Measurements from ENCODE around the gene CIRBP. TPM values are rescaled to one million over a fixed set of nuclear protein-coding genes. Genes with fewer than 3 reads are reported as not detected.

CIRBP gene
- total RNA-seq, 2 experiments from 2014 or later = 167 to 183 TPM

DNA sequence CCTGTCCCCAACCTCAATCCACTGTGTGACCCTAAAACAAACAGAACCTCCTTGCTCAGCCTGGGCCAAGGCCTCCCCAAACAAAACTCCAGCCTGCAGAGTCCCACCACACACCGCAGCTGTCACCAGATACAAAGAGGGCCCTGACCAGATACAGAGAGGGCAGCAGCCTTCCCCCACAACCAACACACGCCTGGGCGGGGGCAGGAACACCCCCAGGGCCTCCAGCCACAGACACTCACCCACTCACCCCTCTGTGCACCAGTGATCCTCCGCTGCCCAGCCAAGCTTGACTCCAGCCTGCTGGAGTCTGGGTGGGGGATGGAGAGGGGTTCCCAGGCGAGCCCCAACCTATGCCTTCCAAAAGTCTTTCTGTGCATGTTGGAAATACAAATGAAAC, 5.9 kb upstream of the CIRBP start:
- Mint-ChIP-seq H3K4me1 (ENCODE audit: low read depth) (peaks cover 51% of the 10 kb centered on the region), H3K27ac (peak overlapping the region; percentile 8), H3K9me3 (no peaks in the 10 kb centered on the region), H3K36me3 (ENCODE audit: low read depth) (peaks cover 6% of the 10 kb centered on the region), H3K4me3 (peak overlapping the region; percentile 49), H3K27me3 (ENCODE audit: low read depth) (no peaks in the 10 kb centered on the region)
- no peak for DNase-seq
- CTCF ChIA-PET = interaction anchor here (11.1 kb wide), 1 partner anchor 19 kb away, joined by 233 read pairs; the partner anchor contains the start of gene ATP5F1D
- intact Hi-C loops (cut with micrococcal nuclease) = loop anchor here (5.0 kb wide), 1 partner anchor 651 kb away; no protein-coding TSS in a partner anchor

DNA sequence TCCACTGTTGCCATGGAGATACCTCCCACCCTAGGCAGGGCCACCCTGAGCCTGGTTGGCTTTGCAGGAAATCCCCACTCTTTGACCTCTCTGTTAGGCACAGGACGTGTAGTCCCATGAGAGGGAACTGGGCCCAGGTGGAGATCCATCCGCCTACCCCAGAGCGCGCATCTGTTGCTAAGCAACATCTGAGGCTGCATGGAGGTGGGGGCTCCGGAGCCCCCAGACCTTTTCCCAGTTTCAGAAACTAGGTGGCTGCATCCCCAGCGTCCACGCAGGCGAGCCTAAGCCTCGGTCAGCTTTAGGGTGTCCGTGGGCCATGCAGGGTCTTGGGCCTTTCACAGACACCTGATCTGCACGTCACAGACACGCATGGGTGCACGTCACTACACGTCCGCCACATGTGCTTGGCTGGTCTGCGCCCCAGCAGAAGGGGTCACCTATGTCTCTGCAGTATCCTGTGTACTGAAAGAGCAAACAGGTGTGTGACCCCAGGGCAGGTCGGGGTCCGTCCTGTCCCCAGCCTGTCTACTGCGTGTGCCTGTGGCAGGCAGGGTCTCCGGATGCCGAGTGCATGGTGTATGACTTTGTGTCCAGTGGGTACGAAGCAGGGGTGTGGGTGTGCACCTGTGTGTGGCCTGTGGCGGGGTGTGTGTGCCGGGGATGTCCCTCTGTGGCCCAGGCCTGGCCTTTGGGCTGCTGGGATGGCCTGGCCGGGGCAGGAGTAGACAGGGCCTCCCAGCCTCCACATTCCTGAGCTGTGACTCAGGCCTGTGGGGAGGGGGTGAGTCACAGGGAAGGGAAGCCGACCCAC, 4.1 kb upstream of the CIRBP start:
- Mint-ChIP-seq H3K27me3 (ENCODE audit: low read depth) (no peaks in the 10 kb centered on the region), H3K4me3 (peak overlapping the region; percentile 38), H3K4me1 (ENCODE audit: low read depth) (peaks cover 45% of the 10 kb centered on the region), H3K27ac (no peak overlapping the region), H3K9me3 (no peaks in the 10 kb centered on the region), H3K36me3 (ENCODE audit: low read depth) (peaks cover 8% of the 10 kb centered on the region)
- CTCF ChIA-PET = interaction anchor here (1.6 to 11.1 kb wide), 2 partner anchors 12 to 21 kb away, joined by 13 to 233 read pairs; partner anchors contain the start of gene ATP5F1D
- intact Hi-C loops (cut with micrococcal nuclease) = loop anchor here (5.0 kb wide), 2 partner anchors 603 to 653 kb away; partner anchors contain the start of gene RNF126
- no peak for DNase-seq

DNA sequence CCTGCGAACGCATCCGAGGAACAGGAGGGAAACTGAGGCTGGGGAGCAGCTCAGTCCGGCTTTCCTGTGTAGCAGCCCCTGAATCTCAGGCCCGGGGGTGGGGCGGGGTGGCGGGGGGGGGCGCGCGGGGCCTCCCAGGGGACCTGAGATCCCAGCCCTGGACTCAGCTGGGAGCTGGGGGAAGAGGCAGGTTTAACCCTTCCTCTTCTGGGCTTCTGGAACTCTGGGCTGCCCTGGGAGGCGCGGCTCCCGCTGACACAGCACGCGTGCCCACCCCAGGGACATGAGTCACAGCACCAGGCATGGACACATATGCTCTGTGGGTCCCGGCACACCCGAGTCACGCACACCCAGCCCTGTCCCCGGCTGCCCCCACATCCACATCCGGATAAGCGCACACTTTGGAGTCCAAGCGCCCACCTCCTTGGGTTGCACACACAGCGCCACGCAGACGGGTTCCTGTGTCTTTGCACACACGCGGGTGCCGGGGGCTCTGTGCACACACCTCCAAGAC, 3.5 kb upstream of the CIRBP start:
- H3K27me3 Mint-ChIP-seq (ENCODE audit: low read depth) = no peaks in the 10 kb centered on the region
- CTCF ChIA-PET = interaction anchor here (1.6 to 11.1 kb wide), 3 partner anchors 10 to 22 kb away, joined by 4 to 233 read pairs (median 13); partner anchors contain the start of genes ATP5F1D and FAM174C
- no peak overlapping the region for H3K27ac Mint-ChIP-seq
- peak; percentile 42 for DNase-seq
- peaks cover 15% of the 10 kb centered on the region for H3K36me3 Mint-ChIP-seq (ENCODE audit: low read depth)
- H3K4me1 Mint-ChIP-seq (ENCODE audit: low read depth) = peaks cover 51% of the 10 kb centered on the region
- no peaks in the 10 kb centered on the region for H3K9me3 Mint-ChIP-seq
- no peak overlapping the region for H3K4me3 Mint-ChIP-seq
- intact Hi-C loops (cut with micrococcal nuclease) = loop anchor here (1.0 to 5.0 kb wide), 2 partner anchors 21 to 603 kb away; partner anchors contain the start of gene RNF126

DNA sequence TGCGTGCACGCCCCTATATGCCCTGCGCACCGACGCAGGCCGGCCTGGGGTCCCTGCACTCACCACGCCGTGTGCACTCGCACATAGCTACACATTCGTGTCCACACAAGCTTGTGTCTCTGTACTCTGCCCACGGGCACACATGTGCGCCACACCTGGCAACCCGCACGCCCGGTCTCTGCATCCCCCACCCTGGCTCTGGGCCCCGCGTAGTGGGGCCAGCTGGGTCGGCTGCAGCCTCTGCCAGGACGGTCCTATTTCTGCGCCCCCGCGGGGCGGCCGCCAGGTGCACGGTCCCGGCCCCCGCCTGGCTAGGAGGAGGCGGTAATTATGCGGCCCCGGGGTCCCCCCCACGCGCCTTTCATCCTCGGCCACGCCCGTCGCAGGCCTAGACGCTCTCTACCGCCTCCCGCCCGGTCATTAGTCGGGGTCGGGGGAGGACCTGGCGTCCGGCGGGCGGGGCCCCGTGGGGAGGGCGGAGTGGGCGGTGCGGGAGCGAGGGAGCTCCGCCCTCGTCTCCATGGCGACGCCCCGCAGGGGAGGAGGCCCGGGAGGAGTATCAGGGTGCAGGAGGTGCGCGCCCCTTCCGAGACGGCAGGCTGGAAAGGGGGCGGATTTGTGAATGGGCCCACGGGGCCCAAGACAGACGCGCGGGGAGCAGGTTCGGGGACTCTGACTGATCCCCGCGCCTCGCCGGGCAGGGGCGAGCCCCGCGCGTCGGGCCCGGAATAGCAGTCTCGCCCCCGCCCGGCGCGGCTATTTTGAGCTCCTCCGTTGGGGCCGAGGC, 2.8 kb upstream of the CIRBP start:
- Mint-ChIP-seq H3K36me3 (ENCODE audit: low read depth) (peaks cover 21% of the 10 kb centered on the region), H3K9me3 (no peaks in the 10 kb centered on the region), H3K4me1 (ENCODE audit: low read depth) (peaks cover 57% of the 10 kb centered on the region), H3K27me3 (ENCODE audit: low read depth) (no peaks in the 10 kb centered on the region), H3K27ac (no peak overlapping the region), H3K4me3 (peak overlapping the region; percentile 21)
- CTCF ChIA-PET = interaction anchor here (0.7 to 11.1 kb wide), 10 partner anchors 9 to 91 kb away, joined by 3 to 233 read pairs (median 4); partner anchors contain the start of genes ATP5F1D and FAM174C
- intact Hi-C loops (cut with micrococcal nuclease) = loop anchor here (1.0 to 5.0 kb wide), 2 partner anchors 22 to 604 kb away; partner anchors contain the start of gene RNF126
- peak; percentile 81 for DNase-seq

DNA sequence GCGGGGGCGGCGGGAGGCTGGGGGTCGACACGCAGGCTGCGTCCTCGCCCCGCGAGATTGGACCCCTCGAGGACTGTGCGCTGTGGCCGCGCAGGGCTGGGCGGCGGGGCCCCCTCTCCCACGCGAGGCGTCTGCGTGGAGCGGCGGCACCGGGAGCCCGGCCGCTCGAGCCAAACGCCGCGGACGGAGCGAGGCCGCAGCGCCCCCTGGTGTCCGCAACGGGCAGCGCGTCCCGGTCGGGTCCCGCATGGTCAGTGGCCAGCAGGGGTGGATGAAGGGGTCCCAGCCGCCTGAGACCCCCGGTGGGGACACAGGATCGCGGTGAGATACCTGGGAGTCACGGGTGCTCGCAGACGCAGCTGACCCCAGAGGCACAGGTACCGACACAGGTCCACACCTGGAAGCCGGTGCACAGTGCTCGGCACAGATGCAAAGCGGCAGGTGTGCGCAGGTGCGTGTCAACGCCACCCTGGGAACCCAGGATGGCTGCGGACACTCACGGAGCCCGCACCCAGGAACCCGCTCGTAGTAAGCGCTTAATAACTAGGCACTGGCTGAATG, 2.1 kb upstream of the CIRBP start:
- CTCF ChIA-PET = interaction anchor here (0.6 to 11.1 kb wide), 13 partner anchors 8 to 910 kb away, joined by 3 to 233 read pairs (median 4); partner anchors contain the start of genes ATP5F1D and FAM174C
- DNase-seq = peak; percentile 65

DNA sequence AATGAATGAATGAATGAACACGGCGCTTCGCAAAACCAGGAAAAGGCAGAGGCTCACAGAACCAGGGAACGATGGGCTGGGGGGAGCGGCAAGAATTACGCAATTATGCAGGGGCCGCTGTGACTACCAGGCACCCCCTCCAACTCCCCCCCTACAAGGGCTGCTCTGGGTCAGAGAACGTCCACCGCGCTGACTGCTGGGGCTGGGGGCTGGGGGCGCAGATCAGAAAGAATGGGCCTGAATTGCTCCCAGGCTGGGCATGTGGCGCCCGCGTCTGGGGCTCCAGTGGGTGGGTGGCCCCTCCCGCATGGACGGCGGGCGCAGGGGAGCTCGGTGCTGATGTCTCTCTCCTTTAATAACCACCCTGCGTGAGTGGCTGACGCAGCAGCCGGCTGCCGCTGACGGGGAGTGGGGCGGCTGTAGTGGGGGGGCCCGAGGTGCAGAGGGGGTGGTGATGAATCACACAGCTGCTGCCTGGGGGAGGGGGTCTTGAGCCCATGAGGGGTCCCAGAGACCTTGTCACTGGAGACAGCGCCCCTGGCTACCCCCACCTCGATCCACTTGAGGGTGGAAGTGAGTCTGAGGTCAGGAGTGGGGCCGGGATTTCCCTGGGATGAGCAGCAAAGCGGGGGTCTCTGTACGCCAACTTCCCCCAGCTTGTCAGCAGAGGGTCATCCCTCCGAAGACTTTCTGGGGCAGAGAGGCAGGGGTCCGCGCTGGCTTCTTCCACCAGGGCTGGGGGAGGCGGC, 1.5 kb upstream of the CIRBP start:
- peaks cover 59% of the 10 kb centered on the region for H3K4me1 Mint-ChIP-seq (ENCODE audit: low read depth)
- DNase-seq = no peak
- intact Hi-C loops (cut with micrococcal nuclease) = loop anchor here (5.0 kb wide), 1 partner anchor 605 kb away; the partner anchor contains the start of gene RNF126
- H3K9me3 Mint-ChIP-seq = no peaks in the 10 kb centered on the region
- H3K36me3 Mint-ChIP-seq (ENCODE audit: low read depth) = peaks cover 33% of the 10 kb centered on the region
- CTCF ChIA-PET = interaction anchor here (0.6 to 11.1 kb wide), 6 partner anchors 15 to 910 kb away, joined by 3 to 233 read pairs (median 4); partner anchors contain the start of gene ATP5F1D
- H3K27me3 Mint-ChIP-seq (ENCODE audit: low read depth) = no peaks in the 10 kb centered on the region
- H3K4me3 Mint-ChIP-seq = peak overlapping the region; percentile 39
- H3K27ac Mint-ChIP-seq = no peak overlapping the region

More for the DNA sequence above, 2.1 kb upstream of the CIRBP start:
- Mint-ChIP-seq H3K9me3 (no peaks in the 10 kb centered on the region), H3K4me3 (peak overlapping the region; percentile 39), H3K27me3 (ENCODE audit: low read depth) (no peaks in the 10 kb centered on the region), H3K4me1 (ENCODE audit: low read depth) (peaks cover 57% of the 10 kb centered on the region), H3K27ac (no peak overlapping the region), H3K36me3 (ENCODE audit: low read depth) (peaks cover 28% of the 10 kb centered on the region)
- intact Hi-C loops (cut with micrococcal nuclease) = loop anchor here (1.0 to 5.0 kb wide), 2 partner anchors 23 to 605 kb away; partner anchors contain the start of gene RNF126

DNA sequence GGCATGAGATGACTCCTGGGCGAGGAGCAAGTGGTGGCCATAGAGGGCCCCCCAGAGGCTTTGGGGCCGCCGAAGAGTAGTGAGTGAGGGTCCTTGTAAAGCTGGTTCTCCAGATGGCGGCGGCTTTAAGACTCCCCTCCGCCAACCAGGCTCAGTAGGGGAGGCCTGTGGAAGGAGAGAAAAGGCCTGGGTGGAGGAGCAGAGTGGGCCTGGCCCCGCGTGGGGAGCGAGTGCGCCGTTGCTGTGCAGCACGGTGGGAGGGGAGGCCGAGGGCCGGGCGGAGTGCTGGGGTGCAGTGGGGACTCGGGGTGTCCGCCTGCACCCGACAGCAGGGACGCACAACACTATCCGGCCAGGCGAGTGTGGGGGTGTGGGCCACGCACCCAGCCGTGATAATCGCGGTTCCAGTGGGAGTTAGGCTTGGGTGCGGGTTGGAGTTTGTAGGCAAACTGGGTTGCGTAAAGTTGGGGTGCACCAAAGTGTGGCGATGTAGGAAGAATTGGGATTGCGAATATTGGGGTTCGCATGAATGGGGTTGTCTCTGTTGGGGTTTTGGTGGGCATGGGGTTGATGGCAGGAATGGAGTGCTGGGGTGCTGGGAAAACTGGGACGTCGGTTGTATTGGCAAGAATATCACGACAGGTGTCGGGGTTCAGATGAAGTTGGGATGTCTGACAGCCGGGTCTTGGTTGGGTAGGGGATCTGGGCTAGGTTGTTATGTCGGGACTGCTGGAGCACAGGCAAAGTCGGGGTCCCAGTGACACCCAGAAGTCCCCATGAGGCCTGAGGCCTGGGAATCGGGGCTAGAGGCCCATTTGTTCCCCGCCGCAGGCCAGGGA, 687 bp upstream of the CIRBP start:
- DNase-seq = no peak
- CTCF ChIA-PET = interaction anchor here (0.6 to 11.1 kb wide), 5 partner anchors 9 to 194 kb away, joined by 3 to 233 read pairs (median 3); partner anchors contain the start of gene ATP5F1D
- Mint-ChIP-seq H3K9me3 (no peaks in the 10 kb centered on the region), H3K36me3 (ENCODE audit: low read depth) (peaks cover 39% of the 10 kb centered on the region), H3K27me3 (ENCODE audit: low read depth) (no peaks in the 10 kb centered on the region), H3K27ac (no peak overlapping the region), H3K4me1 (ENCODE audit: low read depth) (peaks cover 59% of the 10 kb centered on the region), H3K4me3 (peak overlapping the region; percentile 70)
- intact Hi-C loops (cut with micrococcal nuclease) = loop anchor here (1.0 to 5.0 kb wide), 5 partner anchors 7 to 606 kb away; partner anchors contain the start of genes PTBP1, RNF126 and STK11

DNA sequence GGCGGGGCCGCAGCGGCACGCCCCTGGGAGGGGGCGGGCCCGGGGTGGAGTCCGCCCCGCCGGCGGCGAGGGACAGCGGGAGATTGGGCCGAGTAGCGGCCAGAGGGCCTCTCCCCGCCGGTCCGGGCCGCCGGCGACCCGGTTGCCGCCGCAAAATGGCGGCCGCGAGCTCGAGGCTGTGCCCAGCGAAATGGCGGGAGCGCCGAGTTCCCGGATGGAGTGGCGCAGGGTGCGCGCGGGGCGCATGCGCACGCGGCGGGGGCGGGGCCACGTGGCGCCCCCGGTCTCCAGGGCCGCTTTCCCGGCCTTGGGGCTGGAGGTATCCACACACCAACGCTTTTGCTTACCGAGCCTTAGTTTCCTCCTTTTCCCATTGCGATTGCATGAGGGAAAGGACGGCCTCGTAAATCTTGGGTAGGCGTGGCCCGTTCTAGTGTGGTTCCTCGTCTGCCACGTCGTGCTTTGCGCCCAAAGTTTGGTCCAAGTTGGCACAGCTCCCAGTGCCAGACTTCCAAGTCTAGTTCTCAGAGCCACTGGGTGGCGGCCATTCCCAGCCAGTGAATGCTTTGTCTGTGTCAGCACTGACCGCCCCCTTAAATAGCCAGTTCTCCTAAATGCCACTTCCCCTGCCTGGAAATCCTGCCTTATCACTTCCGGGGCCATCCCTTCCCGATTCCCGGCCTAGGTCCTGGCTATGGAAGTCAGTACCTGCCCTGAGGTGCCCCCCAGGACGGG, 513 bp downstream of the CIRBP start:
- Mint-ChIP-seq H3K36me3 (ENCODE audit: low read depth) (peaks cover 46% of the 10 kb centered on the region), H3K4me1 (ENCODE audit: low read depth) (peaks cover 68% of the 10 kb centered on the region)
- CTCF ChIA-PET = interaction anchor here (0.5 to 11.1 kb wide), 2 partner anchors 26 to 151 kb away, joined by 6 to 233 read pairs; partner anchors contain the start of gene ATP5F1D

DNA sequence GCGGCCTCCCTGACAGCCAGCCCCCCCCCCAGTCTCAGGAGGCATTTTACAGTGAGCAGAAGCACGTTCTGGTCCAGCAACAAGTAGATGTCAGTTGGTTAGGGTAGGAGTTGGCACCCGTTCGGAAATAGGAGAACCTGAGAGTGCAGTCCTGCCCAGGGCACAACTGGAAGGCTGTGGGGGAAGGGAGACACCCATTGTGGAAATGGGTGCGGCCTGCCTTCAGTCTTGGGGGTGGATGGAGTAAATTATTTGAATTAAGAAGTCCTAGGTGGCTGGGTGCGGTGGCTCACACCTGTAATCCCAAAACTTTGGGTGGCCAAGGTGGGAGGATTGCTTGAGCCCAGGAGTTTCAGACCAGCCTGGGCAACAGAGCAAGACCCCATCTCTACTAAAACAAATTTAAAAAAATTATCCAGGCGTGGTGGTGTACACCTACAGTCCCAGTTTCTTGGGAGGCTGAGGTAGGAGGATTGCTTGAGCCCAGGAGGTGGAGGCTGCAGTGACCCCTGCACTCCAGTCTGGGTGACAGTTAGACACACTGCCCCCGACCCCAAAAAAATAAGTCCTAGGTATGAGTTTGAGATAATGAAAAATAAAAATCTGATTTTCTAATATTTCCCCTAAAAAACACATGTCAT, 1.2 kb downstream of the CIRBP start:
- peaks cover 43% of the 10 kb centered on the region for H3K36me3 Mint-ChIP-seq (ENCODE audit: low read depth)
- CTCF ChIA-PET = no interaction called here
- intact Hi-C loops (cut with micrococcal nuclease) = loop anchor here (10.0 kb wide), 1 partner anchor 324 kb away; the partner anchor contains the start of gene MBD3
- H3K4me1 Mint-ChIP-seq (ENCODE audit: low read depth) = peaks cover 65% of the 10 kb centered on the region
- H3K9me3 Mint-ChIP-seq = no peaks in the 10 kb centered on the region
- H3K4me3 Mint-ChIP-seq = peak overlapping the region; percentile 87
- DNase-seq = no peak
- H3K27me3 Mint-ChIP-seq (ENCODE audit: low read depth) = no peaks in the 10 kb centered on the region
- H3K27ac Mint-ChIP-seq = peak overlapping the region; percentile 83

More for the DNA sequence above, 513 bp downstream of the CIRBP start:
- peak; percentile 89 for DNase-seq
- H3K4me3 Mint-ChIP-seq = peak overlapping the region; percentile 87
- intact Hi-C loops (cut with micrococcal nuclease) = loop anchor here (1.0 to 10.0 kb wide), 6 partner anchors 8 to 607 kb away; partner anchors contain the start of genes MBD3, PTBP1, RNF126 and STK11
- H3K9me3 Mint-ChIP-seq = no peaks in the 10 kb centered on the region
- no peaks in the 10 kb centered on the region for H3K27me3 Mint-ChIP-seq (ENCODE audit: low read depth)
- H3K27ac Mint-ChIP-seq = peak overlapping the region; percentile 83
